ENCODE measurements around the gene CNOT3. TPM values are rescaled to one million over a fixed set of nuclear protein-coding genes. Genes with fewer than 3 reads are reported as not detected.

The CNOT3 gene
- total RNA-seq, 4 donors from 2014 or later, result 21.6 to 30.3 (median 24.8) TPM

DNA sequence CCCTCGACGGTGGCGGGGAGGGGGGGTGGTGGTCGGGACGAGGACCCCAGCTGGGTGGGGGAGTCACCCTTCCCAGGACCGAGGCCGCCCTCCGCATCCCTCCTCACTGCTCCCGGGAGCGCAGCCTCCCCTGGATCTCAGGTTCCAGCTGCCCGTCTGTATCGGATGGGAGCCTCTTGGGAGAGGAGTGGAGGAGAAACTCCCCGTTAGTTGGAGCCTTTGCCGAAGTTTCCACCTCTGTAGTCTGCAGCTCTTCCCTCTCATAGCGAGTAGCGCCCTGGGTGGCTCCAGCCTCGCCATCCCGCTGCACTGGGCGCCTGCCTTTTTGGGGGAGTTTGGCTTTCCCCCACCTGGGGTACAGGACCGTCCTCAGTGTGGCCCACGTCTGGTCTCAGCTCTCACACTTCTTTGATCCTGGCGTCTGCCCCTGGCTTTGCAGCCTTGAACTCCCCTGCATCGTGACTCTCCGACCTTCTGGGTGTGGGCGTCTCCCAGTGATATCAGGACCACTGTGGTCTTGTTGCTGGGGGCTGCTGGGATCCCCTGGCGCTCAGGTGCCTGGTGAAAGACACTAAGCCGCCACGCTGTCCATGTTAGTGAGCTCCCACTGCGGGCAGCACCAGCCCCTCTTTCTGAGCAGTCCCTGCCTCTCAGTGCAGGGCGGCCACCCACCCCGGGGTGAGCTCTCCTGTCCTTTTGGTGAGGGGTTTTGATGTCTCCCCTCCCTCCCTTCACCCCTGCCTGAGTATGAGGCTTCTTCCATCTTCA lies 1.1 kb downstream of the CNOT3 start:
- H3K9me3 ChIP-seq, result no peaks in the 10 kb centered on the region
- no peak for TF ChIP-seq EP300 (IDR thresholded peaks at IDR 0.05)
- TF ChIP-seq, protein P1, sequence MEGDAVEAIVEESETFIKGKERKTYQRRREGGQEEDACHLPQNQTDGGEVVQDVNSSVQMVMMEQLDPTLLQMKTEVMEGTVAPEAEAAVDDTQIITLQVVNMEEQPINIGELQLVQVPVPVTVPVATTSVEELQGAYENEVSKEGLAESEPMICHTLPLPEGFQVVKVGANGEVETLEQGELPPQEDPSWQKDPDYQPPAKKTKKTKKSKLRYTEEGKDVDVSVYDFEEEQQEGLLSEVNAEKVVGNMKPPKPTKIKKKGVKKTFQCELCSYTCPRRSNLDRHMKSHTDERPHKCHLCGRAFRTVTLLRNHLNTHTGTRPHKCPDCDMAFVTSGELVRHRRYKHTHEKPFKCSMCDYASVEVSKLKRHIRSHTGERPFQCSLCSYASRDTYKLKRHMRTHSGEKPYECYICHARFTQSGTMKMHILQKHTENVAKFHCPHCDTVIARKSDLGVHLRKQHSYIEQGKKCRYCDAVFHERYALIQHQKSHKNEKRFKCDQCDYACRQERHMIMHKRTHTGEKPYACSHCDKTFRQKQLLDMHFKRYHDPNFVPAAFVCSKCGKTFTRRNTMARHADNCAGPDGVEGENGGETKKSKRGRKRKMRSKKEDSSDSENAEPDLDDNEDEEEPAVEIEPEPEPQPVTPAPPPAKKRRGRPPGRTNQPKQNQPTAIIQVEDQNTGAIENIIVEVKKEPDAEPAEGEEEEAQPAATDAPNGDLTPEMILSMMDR (IDR thresholded peaks at IDR 0.05), result no peak
- no peak for TF ChIP-seq POLR2A (IDR thresholded peaks at IDR 0.05)
- H3K27ac ChIP-seq, result peak overlapping the region; percentile 92 to 97 (median 96)
- peak overlapping the region; percentile 87 to 98 (median 92) for H3K4me3 ChIP-seq
- peaks cover 0 to 48% (median 31%) of the 10 kb centered on the region in 4 donors for H3K4me1 ChIP-seq
- no peak for DNase-seq (ENCODE audit: low spot score in 2 of 2)
- H3K36me3 ChIP-seq, result peaks cover 4 to 26% (median 10%) of the 10 kb centered on the region in 3 donors
- H3K27me3 ChIP-seq, result no peaks in the 10 kb centered on the region
- 21 to 26% methylated on average over 18 to 31 of the region's 31 CpGs for WGBS, 2 donors

DNA sequence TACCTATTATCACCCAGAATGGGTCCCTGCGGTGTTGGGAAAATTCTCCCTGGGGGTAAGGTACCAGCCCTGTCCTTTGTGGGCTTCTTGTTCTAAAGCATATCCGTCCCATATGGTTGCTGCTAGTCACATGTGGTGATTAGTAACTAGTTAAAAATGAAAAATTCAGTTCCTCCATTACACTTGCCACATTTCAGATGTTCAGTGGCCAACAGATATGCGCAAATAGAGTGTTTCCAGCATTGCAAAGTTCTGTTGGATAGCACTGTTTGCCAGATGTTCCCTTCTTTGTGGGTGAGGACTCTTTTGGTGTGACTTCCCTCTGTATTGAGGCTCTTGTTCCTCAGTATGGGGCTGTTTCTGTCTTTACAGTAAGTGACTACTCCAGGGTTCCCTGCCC lies 3.8 kb downstream of the CNOT3 start:
- Histone ChIP-seq H3K27me3 (no peaks in the 10 kb centered on the region), H3K36me3 (peaks cover 8 to 53% (median 28%) of the 10 kb centered on the region in 3 donors), H3K9me3 (no peaks in the 10 kb centered on the region), H3K4me3 (no peak overlapping the region), H3K4me1 (peaks cover 0 to 41% (median 25%) of the 10 kb centered on the region in 4 donors), H3K27ac (no peak overlapping the region)
- TF ChIP-seq EP300 (IDR thresholded peaks at IDR 0.05) (no peak), POLR2A (IDR thresholded peaks at IDR 0.05) (no peak)
- TF ChIP-seq, protein P1 (IDR thresholded peaks at IDR 0.05), result no peak
- WGBS, 2 donors, result 75 to 91% methylated on average over 3 of the region's 3 CpGs
- DNase-seq (ENCODE audit: low spot score in 2 of 2), result no peak

DNA sequence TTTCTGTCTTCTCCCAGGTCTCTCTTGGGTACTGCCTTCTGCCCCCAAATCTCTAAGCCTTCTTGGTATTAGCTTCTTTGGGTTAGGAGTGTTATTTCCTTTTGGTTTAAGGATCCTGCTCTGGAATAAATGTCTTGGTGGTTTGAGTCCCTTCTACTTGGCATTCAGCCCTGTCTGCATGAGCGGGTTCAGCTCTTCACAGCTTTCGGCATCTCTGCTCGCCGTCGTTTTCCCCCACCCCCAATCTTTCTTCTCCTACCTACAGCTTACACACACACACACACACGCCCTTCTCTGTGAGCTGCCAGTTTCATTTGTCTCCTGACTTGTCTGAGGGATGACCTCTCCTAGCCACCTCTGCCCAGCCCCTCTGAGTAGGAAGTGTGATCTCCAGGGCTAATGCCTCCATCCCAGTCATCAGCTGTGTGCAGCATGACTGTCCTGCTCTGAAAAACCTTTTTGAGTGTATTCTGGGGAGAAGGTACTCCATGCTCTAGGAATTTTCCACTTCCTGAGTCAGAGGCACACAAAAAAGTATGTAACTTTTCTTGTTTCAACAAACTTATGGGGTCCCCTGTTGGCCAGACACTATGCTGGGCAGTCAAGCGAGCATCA lies 4.7 kb downstream of the CNOT3 start:
- no peak overlapping the region for H3K4me3 ChIP-seq
- peaks cover 8 to 62% (median 37%) of the 10 kb centered on the region in 3 donors for H3K36me3 ChIP-seq
- H3K27ac ChIP-seq, result no peak overlapping the region
- TF ChIP-seq POLR2A (IDR thresholded peaks at IDR 0.05) (no peak), EP300 (IDR thresholded peaks at IDR 0.05) (no peak)
- TF ChIP-seq, protein P1 (IDR thresholded peaks at IDR 0.05), result no peak
- H3K4me1 ChIP-seq, result peaks cover 0 to 37% (median 22%) of the 10 kb centered on the region in 4 donors
- no peaks in the 10 kb centered on the region for H3K9me3 ChIP-seq
- 81% methylated on average over 7 of the region's 7 CpGs for WGBS, 2 donors
- no peaks in the 10 kb centered on the region for H3K27me3 ChIP-seq
- DNase-seq (ENCODE audit: low spot score in 2 of 2), result no peak

DNA sequence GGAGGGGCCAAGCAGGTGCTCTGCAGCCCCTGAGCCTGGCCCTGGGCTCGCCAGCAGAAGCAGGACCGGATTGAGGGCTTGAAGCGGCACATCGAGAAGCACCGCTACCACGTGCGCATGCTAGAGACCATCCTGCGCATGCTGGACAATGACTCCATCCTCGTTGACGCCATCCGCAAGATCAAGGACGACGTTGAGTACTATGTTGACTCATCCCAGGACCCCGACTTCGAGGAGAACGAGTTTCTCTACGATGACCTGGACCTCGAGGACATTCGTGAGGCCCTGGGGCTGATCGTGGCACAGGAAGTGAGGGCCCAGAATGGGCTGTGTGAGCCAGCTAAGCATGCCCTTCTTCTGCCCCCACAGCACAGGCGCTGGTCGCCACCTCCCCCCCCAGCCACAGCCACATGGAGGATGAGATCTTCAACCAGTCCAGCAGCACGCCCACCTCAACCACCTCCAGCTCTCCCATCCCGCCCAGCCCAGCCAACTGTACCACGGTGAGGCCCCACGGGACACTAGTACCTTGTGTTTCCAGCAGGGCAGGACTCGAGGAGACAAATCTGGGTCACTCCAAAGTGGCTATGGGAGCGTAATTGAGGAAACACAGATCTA lies 8.1 kb downstream of the CNOT3 start:
- peaks cover 11 to 87% (median 61%) of the 10 kb centered on the region in 3 donors for H3K36me3 ChIP-seq
- H3K4me1 ChIP-seq, result peaks cover 0 to 17% (median 3%) of the 10 kb centered on the region in 4 donors
- no peak overlapping the region for H3K4me3 ChIP-seq
- no peaks in the 10 kb centered on the region for H3K9me3 ChIP-seq
- WGBS, 2 donors, result 88 to 92% methylated on average over 28 of the region's 28 CpGs
- H3K27ac ChIP-seq, result no peak overlapping the region
- H3K27me3 ChIP-seq, result no peaks in the 10 kb centered on the region
- DNase-seq (ENCODE audit: low spot score in 2 of 2), result no peak
- TF ChIP-seq POLR2A (IDR thresholded peaks at IDR 0.05), result no peak
- TF ChIP-seq, protein P1 (IDR thresholded peaks at IDR 0.05), result no peak
- TF ChIP-seq EP300 (IDR thresholded peaks at IDR 0.05), result no peak
